Activated CD8-positive, alpha-beta memory T cell treated with anti-CD3 and anti-CD28 coated beads, Interleukin-2, amount 50 U/mL, for 48 hours (primary cell): Measurements from ENCODE around the gene POLR2J.
"Not testable (repeated sequence)": the region's sequence is repeated elsewhere in the genome, so short reads cannot be mapped to it uniquely, and the experiment has no call there.

Experiments used
- DNase-seq: peaks from one replicate; pipeline ENCODE4 v3.0.0-alpha.2; 2020

The POLR2J gene

DNA sequence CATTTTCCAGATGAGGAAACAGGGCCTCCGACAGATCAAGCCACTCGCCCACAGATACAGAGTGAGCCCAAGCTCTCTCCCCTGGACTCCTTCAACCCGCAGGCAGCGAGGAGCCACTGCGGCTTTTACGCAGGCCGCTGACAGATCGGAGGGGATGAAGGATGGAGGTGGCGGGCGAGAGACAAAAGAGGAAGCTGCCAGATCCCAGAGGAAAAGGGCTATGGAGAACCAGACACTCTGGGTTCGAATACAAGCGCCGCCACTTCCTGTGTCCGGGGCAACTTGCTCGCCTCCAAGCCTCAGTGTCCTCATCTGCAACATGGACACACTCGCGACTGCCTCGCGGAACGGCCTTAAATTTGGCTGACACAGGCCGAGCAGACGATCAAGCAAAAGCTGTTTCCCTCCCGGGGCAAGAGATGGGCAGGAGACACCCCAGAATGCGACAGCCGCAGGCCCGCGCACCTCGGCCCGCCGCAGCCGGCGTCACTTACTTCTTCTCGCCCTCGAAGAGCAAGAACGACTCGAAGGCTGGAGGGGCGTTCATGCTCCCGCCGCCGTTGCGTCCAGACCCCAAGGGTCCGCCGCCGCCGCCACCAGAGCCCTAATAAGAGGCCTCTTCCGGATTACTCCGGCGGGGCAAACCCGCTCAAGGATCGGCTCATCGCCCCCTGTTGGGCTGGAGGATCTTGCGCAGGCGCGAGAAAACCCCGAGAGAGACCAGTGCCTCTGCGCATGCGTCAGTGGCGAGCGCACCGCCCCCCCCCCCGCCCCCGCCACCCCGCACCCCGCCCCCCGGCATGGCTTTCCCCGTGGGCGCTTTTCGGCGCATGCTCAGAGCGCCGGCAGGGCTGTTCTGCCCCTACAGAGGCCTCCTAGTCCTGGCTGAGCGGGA, at the start of gene POLR2J:
Gene POLR2J, minus strand, starts transcription at position 609 of the 895 bp plus-strand sequence. Its CDS starts 62 bp downstream, at position 547.
- peak; percentile 92 for DNase-seq

DNA sequence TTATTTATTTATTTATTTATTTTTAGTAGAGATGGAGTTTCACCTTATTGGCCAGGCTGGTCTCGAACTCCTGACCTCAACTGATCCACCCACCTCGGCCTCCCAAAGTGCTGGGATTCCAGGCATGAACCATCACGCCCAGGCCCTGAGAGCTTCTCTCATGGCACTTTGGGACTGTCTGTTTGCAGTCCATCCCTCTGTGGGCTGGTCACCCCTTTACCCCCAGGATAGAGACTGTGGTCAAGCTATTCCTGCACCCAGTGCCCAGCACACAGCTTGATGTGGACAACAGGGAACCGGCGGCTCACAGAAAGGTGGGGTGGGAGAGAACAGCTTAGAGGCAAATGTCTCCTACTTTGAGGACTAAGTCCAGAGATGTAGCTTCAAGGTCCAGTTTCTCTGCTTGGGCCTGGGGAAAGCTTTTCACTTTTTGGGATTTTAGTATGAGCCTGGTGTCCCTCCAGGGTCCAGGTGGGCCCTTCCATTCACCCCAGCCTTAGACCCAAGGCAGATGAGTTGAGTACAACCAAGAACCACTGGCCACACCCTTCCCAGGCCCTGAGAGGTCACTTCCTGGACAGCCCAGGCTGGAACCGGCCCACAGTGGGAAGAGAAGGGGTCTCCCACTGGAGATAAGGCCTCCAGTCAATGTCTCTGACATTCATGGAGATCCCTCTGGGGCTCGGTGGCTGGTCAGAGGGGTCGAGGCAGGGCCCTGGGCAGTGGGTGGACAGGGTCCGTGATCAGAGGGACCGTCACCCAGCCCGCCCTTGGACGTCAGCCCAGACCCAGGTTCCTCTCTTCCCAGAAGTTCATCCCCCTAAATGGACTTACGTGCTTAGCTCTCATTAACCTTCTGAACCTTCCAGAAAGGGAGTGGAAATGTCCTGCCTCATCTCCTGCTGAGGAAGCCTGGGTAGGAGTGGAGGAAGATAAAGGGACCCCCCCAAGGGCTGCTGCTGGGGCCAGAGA, 49.4 kb upstream of the POLR2J start:
- DNase-seq: peak; percentile 46

DNA sequence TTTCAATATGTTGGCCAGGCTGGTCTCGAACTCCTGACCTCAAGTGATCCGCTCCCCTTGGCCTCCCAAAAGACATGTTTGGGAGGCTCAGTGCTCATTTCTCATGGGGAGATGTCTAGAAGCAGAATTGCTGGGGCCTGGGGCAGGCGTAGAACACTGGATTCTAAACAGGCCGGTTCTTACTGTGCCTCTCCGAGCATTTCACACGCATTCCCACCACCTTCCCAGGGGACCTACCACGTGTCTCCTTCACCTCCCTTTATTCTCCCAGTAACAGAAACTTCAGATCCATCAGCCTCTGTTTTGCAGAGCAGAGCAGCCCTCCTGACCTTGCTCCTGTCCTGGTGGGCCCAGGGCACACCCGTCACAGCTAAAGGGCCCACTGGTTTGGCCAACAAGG, 48.5 kb upstream of the POLR2J start:
- DNase-seq: not testable (repeated sequence)

DNA sequence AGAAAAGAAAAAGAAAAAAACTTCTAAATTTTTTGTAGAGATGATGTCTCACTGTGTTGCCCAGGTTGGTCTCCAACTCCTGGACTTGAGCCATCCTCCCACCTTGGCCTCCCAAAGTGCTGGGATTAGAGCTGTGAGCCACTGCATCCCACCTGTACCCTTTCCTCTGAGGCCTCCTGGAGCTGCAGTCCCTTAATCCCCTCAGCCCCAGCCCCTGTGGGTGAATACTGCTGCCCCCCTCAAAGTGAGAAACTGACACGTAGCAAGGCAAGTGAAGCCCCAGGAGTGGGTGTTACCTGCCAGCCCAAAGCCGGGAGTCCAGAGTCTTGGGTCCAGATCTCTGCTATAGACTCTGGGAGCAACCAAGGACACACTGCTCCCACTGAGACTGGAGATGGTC, 46.1 kb upstream of the POLR2J start:
- DNase-seq: peak; percentile 51

DNA sequence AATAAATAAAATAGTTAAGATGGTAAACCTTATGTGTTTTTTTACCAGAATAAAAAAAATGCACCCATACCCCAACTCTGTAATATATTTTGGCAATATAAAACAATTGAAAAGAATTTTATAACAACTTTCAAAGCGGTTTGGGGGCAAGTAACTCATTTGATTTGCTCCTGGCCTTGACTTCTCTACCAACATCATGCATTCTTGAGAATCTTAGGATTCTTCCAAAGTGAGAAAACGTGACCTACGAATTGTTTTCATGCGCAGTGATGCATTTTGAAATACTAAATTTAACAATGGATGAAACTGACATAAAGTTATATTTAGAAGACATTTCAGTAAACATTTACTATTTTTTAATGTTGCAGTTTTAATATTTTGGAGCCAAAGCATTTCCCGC, 42.1 kb upstream of the POLR2J start:
- not testable (repeated sequence) for DNase-seq

DNA sequence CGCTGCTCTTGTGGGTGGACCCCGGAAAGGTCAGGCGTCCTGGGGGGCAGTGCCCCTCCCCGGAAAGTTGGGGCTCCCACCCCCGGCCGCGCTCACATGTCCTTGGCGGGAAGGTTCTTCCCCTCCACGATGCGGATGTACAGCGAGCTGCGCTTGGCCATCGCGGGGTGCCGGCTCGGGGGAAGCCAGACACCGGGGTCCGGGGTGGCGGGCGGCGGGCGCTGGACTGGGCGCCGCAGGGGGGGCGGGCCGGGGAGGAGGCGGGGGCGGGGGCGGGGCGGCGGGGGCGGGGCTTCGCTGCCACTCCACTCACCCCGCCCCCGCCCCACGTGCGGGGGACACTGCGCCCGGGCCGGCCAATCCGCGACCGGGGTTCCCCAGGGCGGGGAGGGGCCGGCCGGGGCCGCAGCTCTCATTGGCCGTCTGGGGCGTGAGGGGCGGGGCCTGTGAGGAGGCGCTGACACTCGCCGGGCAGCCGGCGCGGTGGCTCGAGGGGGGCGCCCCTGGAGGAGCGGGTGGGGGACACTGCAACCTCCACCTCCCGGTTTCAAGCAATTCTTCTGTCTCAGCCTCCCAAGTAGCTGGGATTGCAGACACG, 38.9 kb upstream of the POLR2J start, which contains the start of gene RASA4B:
Gene RASA4B, minus strand, starts transcription at position 228 of the 598 bp plus-strand sequence. Its CDS starts 67 bp downstream, at position 161.
- DNase-seq: peak; percentile 53

DNA sequence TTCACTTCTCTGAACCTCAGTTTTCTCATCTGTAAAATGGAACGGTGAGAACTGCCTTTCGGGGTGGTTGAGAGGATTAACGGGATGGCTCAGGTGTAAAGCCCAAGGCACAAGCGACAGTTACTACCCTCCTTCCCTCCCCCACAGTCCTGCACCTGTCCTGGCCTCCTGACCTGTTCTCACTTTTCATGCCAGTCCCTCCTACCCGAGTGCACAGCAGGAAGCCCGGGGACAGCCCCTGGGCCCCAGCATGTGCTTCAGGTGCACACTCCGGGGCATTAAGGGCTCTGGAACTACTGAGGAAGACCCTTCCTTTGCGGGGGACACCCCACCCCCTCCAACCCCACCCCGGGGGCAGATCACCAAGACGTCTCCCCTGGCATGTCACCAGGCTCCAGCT, 38.2 kb upstream of the POLR2J start:
- not testable (repeated sequence) for DNase-seq

DNA sequence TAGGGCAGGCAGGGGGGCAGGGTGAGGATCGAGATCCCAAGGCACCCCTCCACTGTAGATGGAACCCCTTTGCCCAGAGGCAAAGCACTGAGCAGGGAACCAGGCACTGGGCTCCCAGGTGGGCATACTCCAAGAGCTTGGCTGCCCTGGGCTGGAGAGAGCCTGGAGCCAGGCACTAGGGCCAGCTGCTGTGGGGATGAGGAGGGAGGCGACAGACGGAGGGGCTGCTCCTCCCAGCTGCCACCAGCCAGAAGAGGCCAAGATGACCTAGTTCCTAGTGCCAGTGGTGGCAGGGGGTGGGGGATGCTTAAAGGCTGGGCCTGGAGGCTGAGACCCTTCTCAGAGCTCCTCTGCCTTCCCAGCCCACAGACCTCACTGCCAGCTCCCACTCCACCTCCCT, 37.2 kb upstream of the POLR2J start:
- DNase-seq: not testable (repeated sequence)

DNA sequence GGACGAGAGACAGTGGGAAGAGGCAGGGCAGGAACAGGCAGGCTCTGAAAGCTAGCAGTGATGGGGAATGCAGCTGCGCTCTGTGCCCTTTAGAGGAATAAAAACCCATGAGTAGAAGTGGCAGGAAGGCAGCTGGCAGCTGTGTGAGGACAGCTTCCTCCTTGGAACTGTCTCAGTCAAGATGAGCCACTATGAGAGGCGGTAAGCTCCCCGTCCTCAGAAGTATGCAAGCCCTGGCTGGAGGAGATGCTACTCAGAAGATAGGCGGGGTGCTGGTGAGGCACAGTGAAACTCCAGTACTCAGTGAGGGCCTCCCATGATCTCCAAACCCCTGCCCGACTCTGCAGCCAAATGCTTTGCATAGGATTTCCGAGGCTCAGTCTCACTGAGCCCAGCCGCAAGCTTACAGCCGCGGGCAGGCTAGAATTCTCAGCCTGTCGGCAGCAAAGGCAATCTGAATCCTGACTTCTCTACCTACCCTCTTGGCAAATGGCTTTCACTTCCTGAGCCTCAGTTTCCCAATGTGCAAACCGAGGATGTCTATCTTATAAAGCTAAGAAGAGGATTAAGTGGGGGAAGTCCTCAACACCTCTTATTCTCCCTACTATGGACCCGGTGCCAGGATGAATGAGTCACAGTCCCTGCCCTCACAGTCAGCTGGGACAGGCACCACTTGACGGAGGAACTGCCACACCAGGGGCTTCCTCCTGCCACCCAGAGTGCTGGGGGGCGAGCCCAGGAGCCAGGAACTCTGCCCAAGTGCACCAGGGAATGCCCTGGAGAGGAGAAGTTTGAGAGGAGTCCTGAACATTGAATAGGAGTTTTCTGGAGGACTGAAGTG, 36.4 kb upstream of the POLR2J start:
- not testable (repeated sequence) for DNase-seq

DNA sequence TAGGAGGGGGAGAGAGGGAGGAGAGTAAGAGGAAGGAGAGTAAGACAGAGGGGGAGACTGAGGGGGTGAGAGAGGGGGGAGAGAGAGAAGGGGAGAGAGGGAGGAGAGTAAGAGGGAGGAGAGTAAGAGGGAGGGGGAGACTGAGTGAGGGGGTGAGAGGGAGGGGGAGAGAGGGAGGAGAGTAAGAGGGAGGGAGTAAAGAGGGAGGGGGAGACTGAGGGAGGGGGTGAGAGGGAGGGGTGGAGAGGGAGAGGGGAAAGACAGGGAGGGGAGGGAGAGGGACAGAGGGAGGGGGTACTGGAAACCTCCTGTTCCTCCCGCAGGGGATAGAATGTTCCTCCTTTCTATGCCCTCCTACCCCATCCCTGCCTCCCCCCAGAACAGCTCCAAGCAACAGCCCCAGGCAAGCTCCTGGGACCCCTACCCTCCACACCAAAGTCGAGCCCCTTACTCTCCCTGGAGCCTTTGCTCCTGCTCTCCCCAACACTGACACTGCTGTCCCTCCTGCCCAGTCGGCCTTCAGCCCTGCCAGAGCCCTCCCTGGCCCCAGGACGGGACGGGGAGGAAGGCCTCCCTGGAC, 34.0 kb upstream of the POLR2J start:
- peak; percentile 59 for DNase-seq

DNA sequence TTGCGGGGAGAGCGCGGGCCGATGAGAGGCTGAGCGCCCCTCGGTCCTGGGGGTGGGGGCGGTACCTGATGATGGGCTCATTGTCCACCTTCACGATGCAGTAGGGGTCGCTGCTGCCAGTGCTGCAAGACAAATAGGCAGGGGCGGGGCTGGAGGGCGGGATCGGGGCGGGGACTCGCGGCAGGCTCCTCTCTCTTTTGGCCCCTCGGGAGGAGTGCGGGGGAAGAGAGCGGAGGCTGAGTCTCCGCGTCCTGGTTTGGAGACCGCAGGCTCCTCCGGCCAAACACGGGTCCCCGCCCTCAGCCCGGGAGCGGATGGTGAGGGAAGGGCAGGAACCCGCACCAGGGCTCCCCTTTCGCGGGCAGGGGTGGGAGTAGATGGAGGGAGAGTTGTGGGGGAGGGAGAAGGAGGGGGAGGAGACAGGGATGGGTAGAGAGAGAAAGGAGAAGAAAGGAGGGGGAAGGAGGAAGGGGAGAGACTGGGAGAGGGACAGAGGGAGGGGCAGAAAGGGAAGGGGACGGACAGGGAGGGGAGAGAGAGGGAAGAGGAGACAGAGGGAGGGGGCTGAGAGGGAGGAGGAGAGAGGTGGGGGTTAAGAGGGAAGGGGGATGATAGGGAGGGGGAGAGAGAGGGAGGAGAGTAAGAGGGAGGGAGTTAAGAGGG, 33.3 kb upstream of the POLR2J start:
- DNase-seq: not testable (repeated sequence)

DNA sequence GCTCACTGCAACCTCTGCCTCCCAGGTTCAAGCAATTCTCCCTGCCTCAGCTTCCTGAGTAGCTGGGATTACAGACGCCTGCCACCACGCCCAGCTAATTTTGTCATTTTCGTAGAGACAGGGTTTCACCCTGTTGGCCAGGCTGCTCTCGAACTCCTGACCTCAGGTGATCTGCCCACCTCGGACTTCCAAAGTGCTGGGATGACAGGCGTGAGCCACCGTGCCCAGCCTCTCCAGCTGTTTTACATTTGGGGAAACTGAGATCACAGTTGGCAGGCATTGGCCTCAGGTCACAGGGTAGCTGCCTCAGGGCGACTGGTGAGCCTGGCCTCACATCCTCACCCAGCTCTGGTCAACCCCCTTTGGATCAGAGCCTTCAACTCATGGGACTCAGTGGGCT, 31.9 kb upstream of the POLR2J start:
- not testable (repeated sequence) for DNase-seq

DNA sequence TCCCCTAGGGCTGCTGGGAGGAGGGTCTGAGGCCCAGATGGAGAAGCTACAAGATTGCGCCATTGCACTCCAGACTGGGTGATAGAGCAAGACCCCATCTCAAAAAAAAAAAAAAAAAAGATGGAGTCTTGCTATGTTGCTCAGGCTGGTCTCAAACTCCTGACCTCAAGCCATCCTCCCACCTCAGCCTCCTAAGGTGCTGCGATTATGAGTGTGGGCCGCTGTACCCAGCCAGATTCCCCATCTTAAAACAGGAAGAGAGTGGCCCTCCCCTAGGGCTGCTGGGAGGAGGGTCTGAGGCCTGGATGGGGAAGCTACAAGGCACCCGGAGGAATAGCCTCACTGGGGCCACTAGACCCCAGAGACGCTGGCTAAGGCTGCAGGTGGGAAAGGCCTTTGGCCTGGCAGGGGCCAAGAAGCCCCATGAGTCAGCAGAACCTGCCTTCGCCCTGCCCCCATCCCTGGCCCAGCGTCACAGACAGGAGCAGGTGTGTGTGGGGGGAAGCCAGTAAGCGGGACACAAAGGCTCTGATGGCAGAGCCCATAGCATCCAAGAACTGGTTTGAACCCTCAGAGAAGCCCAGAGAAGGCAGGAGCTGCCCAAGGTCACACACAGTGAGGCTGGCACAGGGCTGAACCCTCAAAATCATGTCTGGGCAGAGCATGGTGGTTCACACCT, 28.8 kb upstream of the POLR2J start:
- DNase-seq: peak; percentile 49

DNA sequence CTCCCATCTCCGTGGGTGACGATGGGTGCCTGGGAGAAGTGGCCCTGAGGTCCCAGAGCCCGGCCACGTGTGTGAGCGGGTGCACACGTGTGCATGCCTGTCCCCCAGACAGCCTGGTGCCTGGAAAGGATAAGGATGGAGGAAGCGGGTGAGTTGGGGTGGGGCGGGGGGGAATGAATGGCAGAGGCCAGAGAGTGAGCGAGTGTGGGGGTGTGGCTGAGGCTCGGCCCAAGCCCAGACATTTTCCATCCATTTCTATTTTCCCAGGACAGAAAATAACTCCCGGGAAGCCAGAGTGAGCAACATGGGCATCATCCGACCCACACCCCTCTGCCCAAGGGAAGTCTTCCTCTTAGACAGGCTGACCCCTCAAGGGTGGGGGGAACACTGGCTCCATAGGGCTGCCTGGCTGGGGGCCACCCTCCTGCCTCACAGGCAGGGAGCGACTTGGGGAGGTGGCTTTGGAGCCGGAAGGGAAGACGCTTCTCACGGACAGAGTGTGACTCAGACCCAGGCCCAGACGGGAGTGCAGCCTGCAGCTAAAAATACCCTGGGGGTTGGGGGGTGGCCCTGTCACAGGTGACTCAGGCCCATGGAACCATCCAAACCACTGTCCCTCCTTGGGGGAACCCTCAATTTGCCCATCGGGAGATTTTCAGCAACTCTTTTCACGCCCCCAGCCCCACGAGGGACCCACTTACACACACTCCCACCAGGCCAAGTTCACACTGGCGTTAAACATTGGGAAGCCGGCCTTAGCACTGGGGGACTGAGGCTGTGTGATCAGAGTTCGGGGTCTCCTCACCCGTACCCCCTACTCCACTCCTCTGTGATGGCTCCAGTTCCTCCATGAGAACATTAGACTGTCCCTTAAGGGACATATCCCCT, 26.8 kb upstream of the POLR2J start:
- peak; percentile 52 for DNase-seq

DNA sequence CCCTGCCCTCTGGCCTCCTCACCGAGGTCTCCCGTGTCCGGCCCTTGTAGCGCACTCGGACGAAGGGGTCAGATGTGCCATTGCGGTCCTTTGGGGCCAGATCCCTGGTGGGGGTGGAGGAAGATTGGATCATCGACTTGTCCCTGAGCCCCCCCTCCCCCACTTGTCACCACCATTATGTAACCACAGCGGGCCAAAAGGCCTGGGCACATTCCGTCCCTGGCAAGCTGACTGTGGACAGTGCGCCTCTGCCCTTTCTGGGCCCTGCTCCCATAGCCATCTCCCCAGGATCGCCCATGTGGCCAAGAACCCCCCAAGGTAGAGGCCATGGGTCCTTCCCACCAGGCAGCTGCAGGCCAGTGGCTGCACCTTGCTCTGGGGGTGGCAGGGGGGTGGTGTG, 24.4 kb upstream of the POLR2J start:
- not testable (repeated sequence) for DNase-seq

DNA sequence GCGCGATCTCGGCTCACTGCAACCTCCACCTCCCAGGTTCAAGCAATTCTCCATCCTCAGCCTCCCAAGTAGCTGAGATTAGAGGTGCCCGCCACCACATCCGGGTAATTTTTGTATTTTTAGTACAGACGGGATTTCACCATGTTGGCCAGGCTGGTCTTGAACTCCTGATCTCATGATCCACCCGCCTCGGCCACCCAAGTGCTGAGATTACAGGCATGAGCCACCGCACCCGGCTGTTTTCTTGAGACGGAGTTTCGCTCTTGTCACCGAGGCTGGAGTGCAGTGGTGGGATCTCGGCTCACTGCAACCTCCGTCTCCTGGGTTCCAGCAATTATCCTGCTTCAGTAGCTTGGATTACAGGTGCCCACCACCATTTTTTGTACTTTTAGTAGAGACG, 19.6 kb upstream of the POLR2J start:
- not testable (repeated sequence) for DNase-seq

DNA sequence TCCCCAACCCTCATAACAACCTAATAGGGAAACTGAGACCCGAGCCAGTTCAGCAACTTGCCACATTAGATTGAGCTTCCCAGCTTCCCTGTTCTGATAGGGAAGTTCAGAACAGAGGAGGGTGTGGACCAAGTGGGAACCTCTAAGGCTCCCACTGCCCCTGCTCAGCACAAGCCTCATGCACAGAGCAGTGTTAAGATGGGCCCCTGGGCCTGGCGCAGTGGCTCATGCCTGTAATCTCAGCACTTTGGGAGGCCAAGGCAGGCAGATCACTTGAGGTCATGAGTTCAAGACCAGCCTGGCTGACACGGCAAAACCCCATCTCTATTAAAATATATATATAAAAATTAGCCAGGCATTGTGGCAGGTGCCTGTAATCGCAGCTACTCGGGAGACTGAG, 18.6 kb upstream of the POLR2J start:
- DNase-seq: not testable (repeated sequence)

DNA sequence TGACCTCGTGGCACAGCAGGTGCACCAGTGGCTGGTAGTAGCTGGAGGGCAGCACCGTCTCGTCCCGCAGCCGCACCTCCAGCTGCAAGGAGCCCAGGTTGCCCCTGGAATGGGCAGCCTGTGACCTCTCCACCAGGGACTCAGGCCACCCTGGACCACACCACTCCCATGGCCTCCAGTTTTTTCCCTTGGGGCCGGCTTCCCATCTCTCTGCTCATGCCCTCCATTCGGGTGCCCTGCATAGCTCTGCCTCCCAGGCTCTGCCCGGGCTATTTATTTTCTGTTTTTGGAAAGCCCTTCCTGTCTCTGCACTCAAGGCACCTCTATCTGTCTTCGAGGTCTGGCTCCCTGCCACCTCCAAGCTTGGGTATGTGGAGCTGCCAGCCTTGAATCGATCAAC, 18.1 kb upstream of the POLR2J start:
- not testable (repeated sequence) for DNase-seq

DNA sequence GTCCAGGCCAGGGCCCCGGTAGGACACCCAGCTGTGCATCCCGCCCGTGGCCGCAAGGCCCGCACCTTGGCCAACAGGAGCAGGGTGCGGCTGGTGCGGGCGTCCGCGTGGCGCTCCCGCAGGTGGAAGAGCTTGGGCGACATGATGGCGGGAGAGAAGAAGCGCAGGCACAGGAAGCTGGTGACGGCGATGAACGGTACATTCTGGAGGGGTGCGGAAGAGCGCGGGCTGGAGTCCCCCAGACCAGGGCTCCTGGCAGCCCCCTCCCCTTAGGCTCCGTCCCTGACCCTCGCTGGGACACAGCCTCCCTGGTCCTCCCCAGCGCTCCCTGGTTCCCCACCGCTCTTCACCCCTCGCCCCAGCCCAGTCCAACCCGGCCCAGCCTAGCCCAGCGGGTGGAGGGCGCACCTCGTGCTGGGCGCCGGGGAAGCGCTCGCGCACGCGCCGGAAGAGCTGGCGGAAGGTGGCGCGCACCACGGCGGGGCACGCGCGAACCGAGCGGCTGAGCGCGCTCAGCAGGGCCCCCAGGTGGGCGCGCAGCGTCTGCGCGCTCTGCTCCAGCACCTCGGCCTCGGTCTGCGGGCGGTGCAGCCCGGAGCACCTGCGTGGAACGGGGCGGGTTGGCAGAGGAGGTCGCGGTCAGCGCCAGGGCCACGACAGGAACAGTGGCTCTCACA, 15.9 kb upstream of the POLR2J start:
- not testable (repeated sequence) for DNase-seq
